HUES6 (cell line): Measurements from ENCODE around the gene IPO4.
"Not testable (repeated sequence)": the region's sequence is repeated elsewhere in the genome, so short reads cannot be mapped to it uniquely, and the experiment has no call there.

ENCODE experiments used
- H3K27ac ChIP-seq: 2 replicates; pipeline ENCODE4 v1.7.0; 2013; ENCODE audit warnings: low read depth, mild to moderate bottlenecking, low read length, inconsistent platforms
- H3K27me3 ChIP-seq: 2 replicates; pipeline ENCODE4 v1.6.1; 2013; ENCODE audit warnings: low read length; ENCODE audit not compliant: control insufficient read depth, insufficient read depth
- H3K36me3 ChIP-seq: 2 replicates; pipeline ENCODE4 v1.6.1; 2013; ENCODE audit warnings: low read length; ENCODE audit not compliant: control insufficient read depth, insufficient read depth
- H3K4me1 ChIP-seq: 2 replicates; pipeline ENCODE4 v1.6.1; 2013; ENCODE audit warnings: low read length; ENCODE audit not compliant: control insufficient read depth, insufficient read depth
- H3K4me3 ChIP-seq: 2 replicates; pipeline ENCODE4 v1.5.1; 2013; ENCODE audit warnings: low read depth, low read length
- H3K9ac ChIP-seq: one replicate; pipeline ENCODE4 v1.6.1; 2013; ENCODE audit warnings: mild to moderate bottlenecking, low read length
- H3K9me3 ChIP-seq: 2 replicates; pipeline ENCODE4 v1.6.1; 2013; ENCODE audit warnings: low read depth, low read length; ENCODE audit not compliant: control insufficient read depth, insufficient read depth

The IPO4 gene

DNA sequence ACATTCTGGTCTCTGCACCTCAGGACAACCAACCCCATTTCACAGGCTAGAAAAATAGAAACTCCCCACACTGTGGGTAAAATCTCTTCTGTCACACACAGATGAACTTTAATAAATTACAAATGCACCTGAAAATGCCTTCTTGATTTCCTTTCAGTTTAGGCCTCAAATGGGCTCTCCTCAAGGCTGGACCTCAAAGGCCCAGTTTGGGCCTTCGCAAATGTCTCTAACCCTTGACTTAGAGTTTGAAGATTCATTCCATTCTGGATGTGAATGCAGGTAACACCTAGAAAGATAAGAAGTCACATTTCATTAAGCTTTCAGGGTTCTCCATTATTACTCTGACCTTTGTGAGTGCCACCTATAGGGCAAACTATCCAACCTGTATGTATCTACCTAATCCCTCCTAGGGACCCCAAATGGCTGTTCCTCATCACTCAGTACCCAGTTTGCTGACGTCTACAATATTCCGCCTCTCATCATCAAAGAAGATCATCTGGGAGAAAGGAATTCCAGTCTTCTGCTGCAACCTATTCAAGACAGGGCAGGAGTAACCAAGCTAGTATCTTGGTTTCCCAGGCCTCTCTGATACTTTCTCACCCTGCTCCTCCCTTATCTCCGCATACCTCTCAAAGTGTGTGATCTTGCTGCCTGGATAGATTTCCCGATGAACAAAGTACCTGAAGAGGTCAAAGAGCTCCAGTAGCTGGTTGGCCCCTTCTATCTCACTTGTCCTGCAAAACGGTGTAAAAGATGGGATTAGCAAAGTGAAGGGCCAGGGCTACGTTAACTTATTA, 25.4 kb upstream of the IPO4 start:
- peaks cover 34% of the 10 kb centered on the region for H3K36me3 ChIP-seq
- peak overlapping the region; percentile 7; the same call in 1 of the 2 replicates for H3K27ac ChIP-seq
- peak overlapping the region; percentile 77 for H3K4me3 ChIP-seq
- H3K4me1 ChIP-seq, result peaks cover 4% of the 10 kb centered on the region
- H3K9ac ChIP-seq, result peak overlapping the region; percentile 94
- H3K27me3 ChIP-seq, result no peaks in the 10 kb centered on the region
- no peaks in the 10 kb centered on the region for H3K9me3 ChIP-seq

DNA sequence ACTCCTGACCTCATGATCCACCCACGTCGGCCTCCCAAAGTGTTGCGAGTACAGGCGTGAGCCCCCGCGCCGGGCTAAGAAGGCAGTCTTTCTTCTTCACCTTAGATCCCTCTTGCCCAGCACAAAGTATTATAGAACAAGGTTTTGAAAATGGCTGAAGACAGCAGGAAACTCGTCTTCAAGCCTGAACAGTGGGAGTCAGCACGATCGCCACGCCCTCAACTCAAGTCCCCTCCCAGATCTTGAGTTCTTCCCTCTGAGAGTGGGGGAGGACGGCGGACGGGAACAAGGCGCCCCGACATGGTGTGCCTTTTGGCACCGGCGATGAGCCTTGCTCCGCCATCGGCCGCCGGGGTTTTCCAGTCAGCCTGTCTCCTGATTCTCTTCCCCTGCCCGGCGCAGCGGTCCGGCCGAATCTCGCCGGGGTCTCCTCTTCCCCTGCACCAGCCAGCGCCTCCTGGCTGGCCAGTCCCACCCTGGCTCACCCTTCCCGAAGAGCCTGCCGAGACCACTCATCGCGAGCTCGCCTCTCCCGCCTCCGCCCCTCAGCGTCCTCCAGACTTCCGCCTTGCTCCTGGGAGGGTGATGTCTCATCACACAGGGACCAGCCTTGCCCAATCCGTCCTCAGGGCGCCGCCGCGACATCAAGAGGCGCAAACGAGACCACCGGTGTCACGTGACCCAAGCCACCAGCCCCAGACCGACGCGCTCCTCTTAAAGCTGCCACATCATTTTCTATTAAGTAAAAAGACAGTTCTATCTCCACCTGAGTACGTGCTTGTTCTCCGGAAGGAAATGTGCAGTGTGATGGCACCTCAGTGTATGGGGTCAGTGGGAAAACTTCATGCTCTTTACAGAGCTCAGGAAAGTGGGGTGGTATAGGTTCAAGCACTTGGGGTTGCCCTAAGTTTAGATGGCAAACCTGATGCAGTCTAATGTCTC, 24.6 kb upstream of the IPO4 start, which contains the start of gene CHMP4A:
CHMP4A (minus strand) TSS at position 565 of the 942 bp plus-strand sequence; CDS start at position 516, 49 bp downstream.
- Histone ChIP-seq H3K27me3 (no peaks in the 10 kb centered on the region), H3K9me3 (no peaks in the 10 kb centered on the region), H3K9ac (peak within 1 kb of the TSS; percentile 94), H3K4me1 (peaks cover 4% of the 10 kb centered on the region), H3K27ac (peak within 1 kb of the TSS; percentile 90), H3K4me3 (peak within 1 kb of the TSS; percentile 77), H3K36me3 (peaks cover 39% of the 10 kb centered on the region)

DNA sequence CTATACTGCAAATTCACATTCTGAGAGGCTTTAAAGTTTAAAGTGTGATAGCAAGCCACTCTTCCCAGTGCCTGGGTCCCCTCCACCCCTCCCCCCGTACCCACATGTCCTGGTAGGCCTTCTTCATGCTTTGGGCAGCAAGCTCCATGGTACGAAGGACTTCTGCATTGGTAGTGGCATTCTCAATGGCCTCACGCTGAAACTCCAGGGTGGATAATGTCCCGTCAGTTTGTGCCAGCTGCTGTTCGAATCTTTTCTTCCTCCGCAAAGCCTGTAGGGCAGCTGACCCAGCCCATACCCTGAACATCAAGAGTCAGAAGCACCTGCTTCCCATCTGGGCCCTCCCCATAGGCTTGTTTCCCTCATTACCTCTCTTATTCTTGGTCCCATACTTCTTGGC, 22.7 kb upstream of the IPO4 start:
- Histone ChIP-seq H3K4me3 (no peak overlapping the region), H3K9ac (no peak overlapping the region), H3K9me3 (no peaks in the 10 kb centered on the region), H3K27me3 (no peaks in the 10 kb centered on the region), H3K36me3 (peaks cover 53% of the 10 kb centered on the region), H3K27ac (no peak overlapping the region), H3K4me1 (peaks cover 4% of the 10 kb centered on the region)

DNA sequence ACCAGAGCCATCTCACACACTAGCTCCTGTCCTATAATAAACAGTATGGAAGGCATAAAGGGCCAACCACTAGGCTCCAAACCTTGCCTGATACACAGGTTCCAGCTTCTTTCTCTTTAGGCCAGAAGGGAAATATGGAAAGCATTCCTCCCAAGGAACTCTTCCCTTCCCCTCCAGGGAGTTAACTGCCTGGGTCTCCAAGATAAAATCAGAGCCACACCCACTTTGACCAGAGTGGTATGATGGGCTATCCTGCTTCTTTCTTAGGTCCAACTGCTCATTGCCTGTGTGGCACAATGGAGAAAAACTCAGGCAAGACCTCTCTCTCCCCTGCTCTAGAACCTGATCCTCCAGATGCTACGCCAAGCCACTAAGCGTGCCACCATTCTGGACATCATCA, 19.0 kb upstream of the IPO4 start:
- peaks cover 5% of the 10 kb centered on the region; the same call in 1 of the 2 replicates for H3K9me3 ChIP-seq
- H3K27ac ChIP-seq, result no peak overlapping the region
- H3K9ac ChIP-seq, result no peak overlapping the region
- no peaks in the 10 kb centered on the region for H3K27me3 ChIP-seq
- H3K4me1 ChIP-seq, result peaks cover 5% of the 10 kb centered on the region
- H3K4me3 ChIP-seq, result no peak overlapping the region
- peaks cover 76% of the 10 kb centered on the region for H3K36me3 ChIP-seq

DNA sequence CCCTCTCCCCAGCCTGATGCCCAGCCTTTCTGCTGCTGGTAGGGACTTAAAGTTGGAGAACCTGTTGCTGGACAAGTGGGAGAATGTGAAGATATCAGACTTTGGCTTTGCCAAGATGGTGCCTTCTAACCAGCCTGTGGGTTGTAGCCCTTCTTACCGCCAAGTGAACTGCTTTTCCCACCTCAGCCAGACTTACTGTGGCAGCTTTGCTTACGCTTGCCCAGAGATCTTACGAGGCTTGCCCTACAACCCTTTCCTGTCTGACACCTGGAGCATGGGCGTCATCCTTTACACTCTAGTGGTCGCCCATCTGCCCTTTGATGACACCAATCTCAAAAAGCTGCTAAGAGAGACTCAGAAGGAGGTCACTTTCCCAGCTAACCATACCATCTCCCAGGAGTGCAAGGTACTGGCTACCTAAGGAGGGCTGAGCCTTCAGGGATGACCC, 18.5 kb upstream of the IPO4 start:
- Histone ChIP-seq H3K9ac (no peak overlapping the region), H3K4me1 (peaks cover 5% of the 10 kb centered on the region), H3K4me3 (no peak overlapping the region), H3K36me3 (peaks cover 77% of the 10 kb centered on the region), H3K27ac (no peak overlapping the region), H3K9me3 (peaks cover 5% of the 10 kb centered on the region; the same call in 1 of the 2 replicates), H3K27me3 (no peaks in the 10 kb centered on the region)

DNA sequence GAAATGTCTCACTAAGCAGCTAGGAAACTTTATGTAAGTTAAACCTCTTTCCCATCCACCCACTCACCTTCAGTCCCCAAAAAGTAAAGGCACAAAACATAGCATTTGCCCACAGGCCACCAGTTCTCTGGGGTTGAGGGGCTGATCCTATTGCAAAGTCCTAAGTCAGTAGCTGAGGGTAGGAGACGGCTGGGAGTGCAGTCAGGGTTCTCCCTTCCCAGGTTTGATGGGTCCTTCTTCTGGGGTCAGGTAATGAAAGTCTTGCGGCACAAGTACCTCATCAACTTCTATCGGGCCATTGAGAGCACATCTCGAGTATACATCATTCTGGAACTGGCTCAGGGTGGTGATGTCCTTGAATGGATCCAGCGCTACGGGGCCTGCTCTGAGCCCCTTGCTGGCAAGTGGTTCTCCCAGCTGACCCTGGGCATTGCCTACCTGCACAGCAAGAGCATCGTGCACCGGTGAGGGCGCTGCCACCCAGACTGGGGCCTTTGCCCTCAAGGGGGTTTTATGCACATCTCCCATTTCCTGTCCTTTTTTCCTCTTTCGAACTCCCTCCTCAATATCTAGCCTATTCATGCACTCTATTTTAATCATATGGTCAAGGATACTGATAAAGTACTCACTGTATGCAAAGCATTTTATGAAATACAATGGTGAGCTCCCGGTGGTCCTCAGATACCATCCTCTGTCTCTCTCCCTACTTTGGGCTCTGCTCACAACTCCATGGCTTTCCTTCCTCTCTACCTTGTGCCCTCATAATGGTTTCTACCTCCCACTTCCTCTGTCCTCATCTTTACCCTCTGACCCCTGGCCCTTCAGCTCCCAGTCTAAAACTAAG, 17.9 kb upstream of the IPO4 start:
- Histone ChIP-seq H3K9me3 (peaks cover 9% of the 10 kb centered on the region), H3K9ac (no peak overlapping the region), H3K36me3 (peaks cover 78% of the 10 kb centered on the region)

DNA sequence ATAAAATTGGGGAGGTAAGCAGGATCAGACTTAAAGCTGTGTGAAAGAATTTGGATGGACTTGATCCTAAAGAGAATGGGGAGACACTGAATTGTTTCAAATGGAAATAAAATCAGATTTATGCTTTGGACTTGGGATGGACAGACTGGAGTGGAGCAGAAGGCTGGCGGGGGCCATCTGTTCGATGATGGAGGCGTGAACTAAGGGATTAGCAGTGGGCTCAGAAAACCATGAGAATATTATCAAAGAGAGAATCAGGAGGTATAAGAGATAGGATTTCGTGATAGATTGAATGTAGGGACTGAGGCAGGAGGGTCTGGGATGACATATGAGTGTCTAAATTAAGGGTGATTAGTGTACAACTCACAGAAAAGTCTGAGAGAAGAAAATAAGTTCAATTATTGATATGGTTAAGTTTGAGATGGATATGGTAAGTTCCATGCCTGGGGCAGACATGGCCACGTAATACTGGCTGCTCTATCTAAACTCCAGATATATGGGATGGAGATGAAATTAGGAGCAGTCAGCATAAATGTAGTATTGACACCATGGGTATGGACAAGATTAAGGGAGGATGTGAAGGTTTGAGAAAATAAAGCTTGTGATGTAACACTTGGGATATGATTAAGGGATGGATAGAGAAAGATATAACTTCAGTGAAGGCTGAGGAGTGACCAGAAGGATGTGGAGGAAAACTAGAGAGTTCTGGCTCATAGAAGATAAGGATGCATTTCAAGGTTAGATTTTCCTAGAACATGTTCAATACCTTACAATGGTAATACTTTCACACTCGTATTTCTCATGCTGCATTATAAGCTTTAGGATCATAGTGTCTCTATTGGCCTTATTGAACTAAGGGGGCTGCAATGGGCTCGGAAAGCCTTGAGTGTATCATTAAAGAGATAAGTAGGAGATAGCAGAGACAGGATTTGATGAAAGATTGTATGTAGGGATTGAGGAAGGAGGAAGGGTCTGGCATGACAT, 15.8 kb upstream of the IPO4 start:
- H3K36me3 ChIP-seq, result peaks cover 75% of the 10 kb centered on the region
- peaks cover 14% of the 10 kb centered on the region for H3K9me3 ChIP-seq
- H3K4me1 ChIP-seq, result peaks cover 5% of the 10 kb centered on the region
- no peak overlapping the region for H3K4me3 ChIP-seq
- no peak overlapping the region for H3K9ac ChIP-seq
- H3K27ac ChIP-seq, result no peak overlapping the region
- H3K27me3 ChIP-seq, result no peaks in the 10 kb centered on the region

More for the DNA sequence above, 17.9 kb upstream of the IPO4 start:
- no peak overlapping the region for H3K27ac ChIP-seq
- no peak overlapping the region for H3K4me3 ChIP-seq
- H3K4me1 ChIP-seq, result peaks cover 5% of the 10 kb centered on the region
- no peaks in the 10 kb centered on the region for H3K27me3 ChIP-seq

DNA sequence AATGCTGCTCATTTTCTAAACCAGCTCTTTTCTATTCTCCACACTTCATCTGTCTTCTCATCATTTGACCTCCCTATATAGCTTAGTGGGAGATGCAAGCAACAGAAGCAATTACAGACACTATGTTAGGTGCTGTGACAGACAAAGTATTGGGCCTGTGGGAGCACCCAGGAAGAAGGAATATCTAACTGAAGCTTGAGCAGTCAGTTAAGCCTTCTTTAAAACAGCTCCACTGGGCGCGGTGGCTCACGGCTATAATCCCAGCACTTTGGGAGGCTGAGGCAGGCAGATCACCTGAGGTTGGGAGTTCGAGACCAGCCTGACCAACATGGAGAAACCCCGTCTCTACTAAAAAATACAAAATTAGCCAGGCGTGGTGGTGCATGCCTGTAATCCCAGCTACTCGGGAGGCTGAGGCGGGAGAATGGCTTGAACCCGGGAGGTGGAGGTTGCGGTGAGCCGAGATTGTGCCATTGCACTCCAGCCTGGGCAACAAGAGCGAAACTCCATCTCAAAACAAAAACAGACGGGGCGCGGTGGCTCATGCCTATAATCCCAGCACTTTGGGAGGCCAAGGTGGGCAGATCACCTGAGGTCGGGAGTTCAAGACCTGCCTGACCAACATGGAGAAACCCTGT, 14.8 kb upstream of the IPO4 start:
- H3K4me1 ChIP-seq, H3K27me3 ChIP-seq: not testable (repeated sequence)
- peak overlapping the region; percentile 57 for H3K9ac ChIP-seq
- peaks cover 73% of the 10 kb centered on the region for H3K36me3 ChIP-seq
- H3K27ac ChIP-seq, result peak overlapping the region; percentile 86
- peaks cover 14% of the 10 kb centered on the region for H3K9me3 ChIP-seq
- peak overlapping the region; percentile 33 for H3K4me3 ChIP-seq

DNA sequence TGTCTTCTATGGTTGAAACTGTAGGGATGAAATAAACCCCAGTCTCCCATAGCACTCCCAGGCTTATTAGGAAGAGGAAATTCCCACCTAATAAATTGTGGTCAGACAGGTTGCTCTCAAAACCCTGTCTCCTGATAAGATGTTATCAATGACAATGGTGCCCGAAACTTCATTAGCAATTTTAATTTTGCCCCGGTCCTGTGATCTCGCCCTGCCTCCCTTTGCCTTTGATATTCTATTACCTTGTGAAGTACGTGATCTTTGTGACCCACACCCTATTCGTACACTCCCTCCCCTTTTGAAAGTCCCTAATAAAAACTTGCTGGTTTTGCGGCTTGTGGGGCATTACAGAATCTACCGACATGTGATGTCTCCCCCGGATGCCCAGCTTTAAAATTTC, 13.9 kb upstream of the IPO4 start:
- Histone ChIP-seq H3K4me3 (peak overlapping the region; percentile 33; the same call in 1 of the 2 replicates), H3K9ac (peak overlapping the region; percentile 57), H3K9me3 (peaks cover 14% of the 10 kb centered on the region), H3K27ac (peak overlapping the region; percentile 86; the same call in 1 of the 2 replicates), H3K36me3 (peaks cover 65% of the 10 kb centered on the region)
- not testable (repeated sequence) for H3K4me1 ChIP-seq, H3K27me3 ChIP-seq
